ENCODE data around the gene HID1.
A peak's percentile ranks its signal among the peaks of the same experiment; 100 is the strongest.
"Not testable (repeated sequence)": the region's sequence is repeated elsewhere in the genome, so short reads cannot be mapped to it uniquely, and the experiment has no call there.

The HID1 gene, protein sequence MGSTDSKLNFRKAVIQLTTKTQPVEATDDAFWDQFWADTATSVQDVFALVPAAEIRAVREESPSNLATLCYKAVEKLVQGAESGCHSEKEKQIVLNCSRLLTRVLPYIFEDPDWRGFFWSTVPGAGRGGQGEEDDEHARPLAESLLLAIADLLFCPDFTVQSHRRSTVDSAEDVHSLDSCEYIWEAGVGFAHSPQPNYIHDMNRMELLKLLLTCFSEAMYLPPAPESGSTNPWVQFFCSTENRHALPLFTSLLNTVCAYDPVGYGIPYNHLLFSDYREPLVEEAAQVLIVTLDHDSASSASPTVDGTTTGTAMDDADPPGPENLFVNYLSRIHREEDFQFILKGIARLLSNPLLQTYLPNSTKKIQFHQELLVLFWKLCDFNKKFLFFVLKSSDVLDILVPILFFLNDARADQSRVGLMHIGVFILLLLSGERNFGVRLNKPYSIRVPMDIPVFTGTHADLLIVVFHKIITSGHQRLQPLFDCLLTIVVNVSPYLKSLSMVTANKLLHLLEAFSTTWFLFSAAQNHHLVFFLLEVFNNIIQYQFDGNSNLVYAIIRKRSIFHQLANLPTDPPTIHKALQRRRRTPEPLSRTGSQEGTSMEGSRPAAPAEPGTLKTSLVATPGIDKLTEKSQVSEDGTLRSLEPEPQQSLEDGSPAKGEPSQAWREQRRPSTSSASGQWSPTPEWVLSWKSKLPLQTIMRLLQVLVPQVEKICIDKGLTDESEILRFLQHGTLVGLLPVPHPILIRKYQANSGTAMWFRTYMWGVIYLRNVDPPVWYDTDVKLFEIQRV

DNA sequence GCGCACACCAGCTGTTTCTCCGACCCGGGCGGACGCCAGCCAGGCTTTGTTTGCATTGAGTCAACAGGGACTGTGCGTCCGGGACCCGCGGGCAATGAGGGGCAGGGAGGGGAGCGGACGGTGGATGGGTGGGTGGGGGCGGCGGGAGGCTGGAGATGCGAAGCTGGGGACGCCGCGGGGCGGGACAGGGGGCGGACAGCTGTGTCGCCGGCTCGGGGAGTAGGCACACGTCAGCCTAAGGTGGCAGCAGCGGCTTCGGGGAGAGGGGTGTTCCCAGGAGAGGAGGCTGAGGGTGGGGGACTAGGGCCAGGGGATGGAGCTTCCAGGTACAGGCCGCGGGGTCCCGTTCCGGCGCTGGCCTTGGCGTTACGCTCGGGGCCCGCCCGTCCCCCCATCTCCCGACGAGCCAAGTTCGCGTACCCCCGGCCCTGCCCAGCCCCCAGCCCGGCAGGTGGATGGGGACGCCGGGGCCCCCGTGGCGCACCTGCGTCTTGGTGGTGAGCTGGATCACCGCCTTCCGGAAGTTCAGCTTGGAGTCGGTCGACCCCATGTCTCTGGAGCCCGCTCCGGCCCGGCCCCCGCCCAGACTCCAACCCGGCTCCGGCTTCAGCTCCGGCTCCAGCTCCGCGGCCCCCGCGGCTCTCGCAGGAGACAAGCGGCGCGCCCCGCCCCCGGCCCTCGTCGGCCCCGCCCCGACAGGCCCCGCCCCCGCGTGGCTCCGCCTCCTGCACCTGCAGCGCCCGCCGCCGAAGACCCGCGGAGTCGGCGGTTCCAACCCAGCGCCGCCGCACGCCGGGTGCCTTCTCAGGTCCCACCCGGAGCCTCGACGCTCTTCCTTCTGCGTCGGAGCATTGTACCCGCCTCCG is at the start of gene HID1:
TSS of gene HID1 (minus strand) at position 653 of the 866 bp plus-strand sequence. CDS start at position 550, 103 bp downstream.
- peak; percentile 80 for DNase-seq

DNA sequence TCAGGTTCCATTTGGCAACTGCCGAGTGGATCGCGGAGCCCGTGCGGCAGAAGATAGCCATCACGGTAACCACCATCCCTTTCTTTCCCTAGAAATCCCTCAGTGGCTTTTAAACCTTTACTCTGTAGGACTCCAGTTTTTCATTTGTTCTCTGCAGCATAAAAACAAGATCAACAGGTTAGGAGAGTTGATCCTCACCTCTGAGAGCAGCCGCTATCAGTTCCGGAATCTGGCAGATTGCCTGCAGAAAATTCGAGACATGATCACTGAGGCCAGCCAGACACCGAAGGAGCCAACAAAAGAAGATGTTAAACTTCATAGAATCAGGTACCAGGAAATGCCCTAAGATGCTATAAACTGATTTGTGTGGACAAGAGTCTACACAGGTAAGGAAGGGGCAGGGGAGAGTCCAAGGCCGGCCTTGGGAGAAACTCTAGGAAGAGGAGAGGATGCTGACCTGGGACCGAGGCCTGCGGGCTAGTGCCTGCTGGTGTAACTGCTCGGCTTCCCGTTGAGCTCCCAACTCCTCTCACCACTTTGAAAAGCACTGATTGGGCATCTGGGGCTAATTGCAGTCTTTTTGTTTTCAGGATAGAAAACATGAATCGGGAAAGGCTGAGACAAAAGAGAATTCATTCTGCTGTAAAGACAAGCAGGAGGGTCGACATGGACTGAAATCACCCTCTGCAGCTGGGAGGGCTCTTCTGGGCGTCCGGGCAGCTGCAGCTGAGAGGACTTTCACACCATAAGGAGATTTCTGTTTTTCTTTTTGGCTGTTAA is 48.0 kb upstream of the HID1 start:
- no peak for DNase-seq

DNA sequence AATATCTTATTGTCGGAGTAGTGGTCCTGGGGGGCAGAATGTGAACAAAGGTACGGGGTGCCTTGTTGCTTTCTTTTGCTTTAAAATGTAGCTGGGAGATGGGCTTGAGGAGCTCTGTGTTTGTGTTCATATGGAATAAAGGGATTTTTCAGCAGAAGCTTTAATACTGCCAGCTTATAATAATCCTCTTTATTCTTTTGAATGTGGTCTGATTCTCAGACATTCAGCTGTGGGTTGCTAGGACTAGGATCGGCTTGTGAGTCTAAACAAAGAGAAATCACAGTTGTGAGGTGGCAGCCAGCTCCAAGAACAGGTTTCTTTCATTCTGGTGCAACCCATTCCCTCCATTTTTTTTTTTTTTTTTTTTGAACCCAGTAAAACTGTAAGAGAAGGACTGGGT is 47.2 kb upstream of the HID1 start:
- no peak for DNase-seq

DNA sequence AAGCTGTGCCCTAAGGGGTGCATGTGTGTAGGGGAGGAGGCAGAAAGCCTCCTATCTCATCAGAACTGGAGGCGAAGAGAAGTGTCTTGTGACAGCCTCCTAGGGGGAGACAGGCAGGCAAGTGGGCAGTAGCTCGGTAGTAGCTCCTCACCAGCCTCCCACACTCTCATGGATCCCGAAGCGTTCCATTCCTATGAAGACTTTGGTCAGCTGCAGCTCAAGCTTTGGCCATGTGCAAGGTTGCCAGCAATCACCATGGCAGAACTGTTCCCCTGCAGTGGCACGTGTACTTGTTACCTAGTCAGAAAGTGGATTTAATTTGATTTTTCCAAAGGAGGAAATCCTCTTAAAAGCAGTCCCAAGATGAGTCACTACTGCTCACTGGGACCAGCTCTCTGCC is 46.6 kb upstream of the HID1 start:
- no peak for DNase-seq

DNA sequence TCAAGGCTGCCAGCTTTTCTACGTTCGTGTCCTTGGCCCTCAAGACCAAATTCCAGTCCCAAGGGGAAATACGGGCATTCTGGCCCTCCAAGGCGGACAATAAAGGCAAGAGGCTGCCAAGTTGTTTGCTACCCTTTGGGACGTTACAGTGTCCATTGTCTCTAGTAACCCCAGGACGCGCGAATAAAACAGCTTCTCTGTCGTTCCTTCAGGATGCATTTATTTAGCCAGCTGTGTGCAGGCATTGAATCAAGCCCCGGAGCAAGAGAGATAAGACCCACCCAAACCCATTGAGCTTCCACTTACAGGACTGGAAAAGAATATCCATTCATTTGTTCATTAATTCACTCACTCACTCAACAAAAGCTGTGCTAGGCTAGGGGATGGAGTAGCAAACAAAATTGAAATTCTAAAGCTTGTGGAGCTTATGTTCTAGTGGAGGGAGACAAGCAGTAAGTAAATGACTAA is 40.6 kb upstream of the HID1 start:
- no peak for DNase-seq

DNA sequence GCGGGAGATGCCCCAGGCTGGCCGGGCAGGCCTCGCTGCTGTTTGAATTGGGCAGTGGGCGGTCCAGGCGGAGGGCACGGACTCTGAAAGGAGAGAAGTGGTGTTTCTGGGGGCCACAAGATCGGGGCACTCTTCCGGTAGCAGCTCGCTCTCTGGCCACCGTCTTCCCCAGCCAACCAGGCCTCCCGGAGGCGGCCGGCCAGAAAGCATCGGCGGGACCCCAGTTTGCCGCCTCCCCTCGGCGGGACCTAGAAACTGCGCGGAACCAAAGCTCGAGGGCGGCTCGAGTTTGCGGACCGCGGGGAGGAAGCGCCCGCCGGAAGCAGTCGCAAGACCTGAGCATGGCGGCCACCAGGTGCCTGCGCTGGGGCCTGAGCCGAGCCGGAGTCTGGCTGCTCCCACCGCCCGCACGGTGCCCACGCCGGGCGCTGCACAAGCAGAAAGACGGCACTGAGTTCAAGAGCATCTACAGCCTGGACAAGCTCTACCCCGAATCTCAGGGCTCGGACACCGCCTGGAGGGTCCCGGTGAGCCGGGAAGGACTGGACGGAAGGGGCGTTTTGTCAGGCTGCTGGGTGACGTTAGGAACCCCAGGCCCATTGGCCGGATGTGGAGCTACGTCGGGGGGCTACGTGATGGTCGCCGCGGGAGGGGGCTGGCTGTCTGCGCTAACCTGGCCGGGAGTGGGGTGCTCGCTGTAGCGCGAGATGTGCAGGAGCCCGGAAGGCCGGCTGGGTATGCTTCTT is 40.0 kb upstream of the HID1 start, which contains the start of gene MRPL58:
TSS of gene MRPL58 (plus strand) at position 325 of the 746 bp plus-strand sequence. CDS start at position 342, 17 bp downstream.
- DNase-seq = peak; percentile 87

DNA sequence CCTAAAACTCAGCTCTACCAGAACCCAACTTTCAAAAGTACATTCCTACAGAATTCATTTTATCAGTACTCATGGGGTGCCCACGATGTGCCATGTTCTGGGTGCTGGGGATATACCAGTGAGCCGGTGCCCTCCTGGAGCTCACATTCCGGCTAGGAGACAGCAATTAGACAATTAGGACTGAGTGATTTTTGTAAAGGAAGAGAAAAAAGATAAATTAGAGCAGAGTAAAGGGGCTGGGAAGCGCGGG is 39.5 kb upstream of the HID1 start:
- DNase-seq = no peak

DNA sequence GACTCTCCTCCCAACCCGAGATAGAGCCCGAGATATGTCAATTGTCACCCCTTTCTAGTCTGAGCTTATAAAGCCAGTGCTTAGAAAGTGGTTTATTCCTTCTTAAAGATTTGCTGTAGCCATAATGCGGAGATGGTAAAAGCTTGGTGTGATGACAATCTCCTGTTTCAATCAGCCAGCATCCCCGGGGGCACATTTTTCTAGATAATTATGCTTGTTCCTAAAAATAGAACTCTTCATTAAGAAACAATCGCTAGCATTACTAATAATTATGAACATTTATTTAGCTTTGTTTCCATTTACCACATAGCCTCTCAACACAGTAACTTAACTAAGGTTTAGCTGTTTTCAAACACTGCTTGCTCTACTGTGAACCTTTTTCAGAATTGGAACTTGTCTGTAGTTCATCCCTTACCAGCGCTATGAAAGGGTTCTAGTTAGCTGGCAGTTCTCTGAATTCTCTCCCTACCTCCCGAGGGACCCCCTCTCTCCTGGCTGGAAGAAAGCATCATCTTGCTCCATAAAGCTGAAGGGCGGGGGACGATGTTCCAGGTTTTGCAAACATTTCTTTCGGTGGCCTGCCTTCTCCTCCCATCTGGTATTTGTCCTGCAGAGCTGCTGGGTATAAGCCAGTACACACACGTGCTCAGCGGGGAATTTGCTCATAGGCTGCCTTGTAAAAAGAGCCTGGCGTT is 39.0 kb upstream of the HID1 start:
- DNase-seq = peak; percentile 46

DNA sequence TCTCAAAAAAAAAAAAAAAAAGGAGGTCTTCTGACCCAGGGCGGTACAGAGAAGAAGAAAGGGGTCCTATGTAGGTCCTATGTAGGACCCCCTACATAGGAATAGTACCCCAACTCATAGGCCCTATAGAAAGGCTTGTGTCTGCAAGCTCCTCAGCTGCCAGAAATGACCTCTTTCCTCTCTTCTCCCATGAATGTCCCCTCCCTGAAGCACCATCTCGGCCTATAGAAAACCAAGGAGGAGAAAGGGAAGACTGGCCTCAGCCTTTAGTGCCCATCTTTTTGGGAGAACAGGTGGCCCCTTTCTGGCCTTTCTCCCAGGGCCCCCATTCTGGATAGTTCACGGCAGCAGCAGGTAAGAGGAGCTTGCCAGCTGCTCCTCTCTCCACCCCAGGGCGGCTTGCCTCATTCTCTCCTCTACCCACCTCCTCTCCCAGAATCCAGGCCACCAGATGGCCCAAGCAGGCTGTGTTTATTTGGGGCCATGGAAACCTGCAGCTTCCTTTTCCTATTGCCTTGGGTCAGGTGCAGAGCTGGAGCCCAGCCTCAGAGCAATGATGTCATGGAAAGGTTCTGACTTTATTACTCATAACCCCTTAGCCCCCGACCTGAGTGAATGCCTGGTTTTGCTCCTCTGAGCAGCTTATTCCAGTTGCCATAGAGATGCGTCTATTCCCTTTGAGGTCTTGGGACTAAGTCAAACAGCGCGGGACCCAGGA is 38.3 kb upstream of the HID1 start:
- peak; percentile 55 for DNase-seq

DNA sequence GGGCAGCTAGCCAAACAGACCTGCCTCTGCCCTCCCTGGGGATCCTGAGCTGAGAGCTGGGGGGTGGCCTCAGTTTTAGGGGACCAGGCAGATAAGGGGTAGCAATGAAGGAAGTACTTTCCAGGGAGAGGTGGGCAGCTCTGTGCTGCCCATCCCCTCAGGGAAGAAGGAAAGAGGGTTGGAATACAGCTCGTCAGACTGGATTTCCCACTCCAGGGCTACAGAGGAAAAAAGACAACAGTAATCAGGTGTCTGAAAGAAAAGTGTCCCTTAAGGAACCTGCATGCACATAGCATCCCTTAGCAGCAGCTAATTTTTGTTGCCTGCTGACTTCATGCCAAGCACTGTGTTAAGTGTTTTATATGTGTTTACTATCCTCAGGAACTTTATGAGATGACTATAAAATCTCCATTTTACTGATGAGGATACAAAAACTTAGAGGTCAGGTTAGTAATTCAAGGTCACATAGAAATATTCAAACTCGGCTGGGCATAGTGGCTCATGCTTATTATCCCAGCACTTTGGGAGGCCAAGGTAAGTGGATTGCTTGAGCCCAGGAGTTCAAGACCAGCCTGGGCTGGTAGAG is 36.7 kb upstream of the HID1 start:
- no peak for DNase-seq

DNA sequence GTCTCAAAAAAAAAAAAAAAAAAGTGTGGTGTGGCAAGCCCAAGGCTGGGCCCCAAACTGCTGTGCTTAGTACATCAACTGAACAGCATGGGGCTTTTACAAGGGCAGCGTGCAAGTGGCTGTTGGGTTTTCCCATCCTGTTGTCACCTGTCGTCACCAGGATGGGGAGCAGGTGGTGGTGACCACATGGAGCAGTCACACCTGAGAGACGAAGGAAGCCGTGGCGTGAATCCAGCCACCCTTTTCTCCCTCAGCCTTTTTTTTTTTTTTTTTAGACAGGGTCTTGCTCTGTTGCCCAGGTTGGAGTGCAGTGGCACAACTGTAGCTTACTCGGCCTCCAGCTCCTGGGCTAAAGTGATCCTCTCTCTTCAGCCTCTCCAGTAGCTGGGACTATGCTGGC is 35.8 kb upstream of the HID1 start:
- DNase-seq = no peak

DNA sequence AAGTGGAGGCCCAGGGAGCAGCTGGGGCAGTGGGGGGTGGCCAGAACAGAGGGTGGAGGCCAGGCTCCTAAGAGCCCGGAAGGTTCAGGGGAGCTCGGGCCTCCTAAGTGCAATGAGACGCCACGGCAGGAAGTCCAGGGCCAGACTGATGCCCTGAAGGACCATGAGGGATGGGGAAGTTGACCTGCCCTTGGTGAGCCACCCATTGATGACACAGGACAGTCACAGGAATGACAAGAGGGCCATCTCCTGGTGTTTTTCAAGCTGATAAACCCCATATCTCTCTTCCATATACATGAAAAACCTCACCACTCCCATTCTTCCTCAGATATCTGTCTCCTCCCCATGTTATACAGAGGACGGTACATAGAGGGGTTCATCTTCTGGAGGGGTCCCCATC is 34.1 kb upstream of the HID1 start:
- no peak for DNase-seq

DNA sequence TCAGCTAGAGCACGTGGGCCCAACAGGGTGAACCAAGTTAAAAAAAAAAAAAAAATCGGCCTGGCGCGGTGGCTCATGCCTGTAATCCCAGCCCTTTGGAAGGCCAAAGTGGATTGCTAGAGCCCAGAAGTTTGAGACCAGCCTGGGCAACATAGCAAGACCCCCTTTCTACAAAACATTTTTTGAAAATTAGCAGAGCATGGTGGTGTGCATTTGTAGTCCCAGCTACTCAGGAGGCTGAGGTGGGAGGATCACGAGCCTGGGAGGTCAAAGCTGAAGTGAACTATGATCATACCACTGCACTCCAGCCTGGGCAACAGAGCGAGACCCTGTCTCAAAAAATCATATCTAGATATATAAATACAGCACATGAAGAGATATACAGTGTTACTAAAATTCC is 33.5 kb upstream of the HID1 start:
- DNase-seq = not testable (repeated sequence)

DNA sequence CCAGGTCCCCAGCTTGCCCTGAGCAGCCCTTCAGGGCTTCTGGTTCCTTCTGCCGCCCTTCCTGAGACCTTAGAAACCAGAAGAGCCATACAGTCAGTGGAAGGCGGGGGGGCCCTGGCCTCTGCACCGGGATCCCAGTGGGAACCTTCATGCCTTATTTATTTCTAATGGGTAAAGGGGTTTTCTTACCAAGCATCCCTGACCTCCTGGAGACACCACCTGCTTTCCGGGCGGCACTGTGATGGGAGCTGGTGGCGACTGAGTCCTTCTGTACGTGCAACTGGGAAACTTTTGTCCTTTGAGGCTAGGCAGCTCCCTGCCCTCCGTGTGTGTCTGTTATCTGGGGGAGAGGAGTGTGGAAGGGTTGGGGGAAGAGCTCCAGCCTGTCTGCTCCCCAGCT is 32.7 kb upstream of the HID1 start:
- no peak for DNase-seq

DNA sequence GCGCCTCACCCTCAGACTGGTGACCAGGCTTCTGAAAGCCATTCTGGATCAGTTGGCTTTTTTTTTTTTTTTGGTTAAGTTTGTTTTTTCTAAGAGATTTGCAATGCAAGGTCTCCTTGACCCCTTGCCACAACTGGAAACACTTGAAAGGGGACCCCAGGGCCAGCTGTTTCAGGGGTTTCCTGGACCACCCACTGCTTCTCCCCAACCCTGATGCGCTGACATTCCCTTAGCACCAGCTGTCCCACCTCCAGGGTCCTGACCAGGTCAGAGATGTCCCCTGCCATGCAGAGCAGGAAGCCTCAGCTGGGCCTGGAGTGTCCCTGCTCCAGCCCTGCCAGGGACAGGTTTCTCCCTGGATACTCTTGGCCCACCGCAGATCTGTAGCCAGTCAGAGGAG is 31.8 kb upstream of the HID1 start:
- DNase-seq = no peak

DNA sequence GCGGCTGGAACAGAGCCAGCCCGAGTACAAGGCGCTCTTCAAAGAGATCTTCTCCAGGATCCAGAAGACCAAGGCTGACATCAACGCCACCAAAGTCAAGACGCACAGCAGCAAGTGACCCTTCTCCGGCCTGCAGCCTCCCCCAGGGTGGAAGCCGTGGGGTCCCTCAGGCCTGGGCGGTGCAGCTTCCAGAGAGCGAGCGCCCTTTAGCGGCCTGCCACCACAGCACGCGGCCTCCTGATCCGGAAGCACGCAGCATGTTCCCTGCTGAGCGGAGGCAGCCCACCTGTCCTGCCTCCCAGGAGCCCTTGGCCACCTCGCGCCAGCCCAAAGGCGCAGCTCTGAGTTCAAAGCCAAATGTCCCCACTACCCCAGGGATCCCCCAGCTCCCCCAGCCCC is 31.4 kb upstream of the HID1 start:
- no peak for DNase-seq

DNA sequence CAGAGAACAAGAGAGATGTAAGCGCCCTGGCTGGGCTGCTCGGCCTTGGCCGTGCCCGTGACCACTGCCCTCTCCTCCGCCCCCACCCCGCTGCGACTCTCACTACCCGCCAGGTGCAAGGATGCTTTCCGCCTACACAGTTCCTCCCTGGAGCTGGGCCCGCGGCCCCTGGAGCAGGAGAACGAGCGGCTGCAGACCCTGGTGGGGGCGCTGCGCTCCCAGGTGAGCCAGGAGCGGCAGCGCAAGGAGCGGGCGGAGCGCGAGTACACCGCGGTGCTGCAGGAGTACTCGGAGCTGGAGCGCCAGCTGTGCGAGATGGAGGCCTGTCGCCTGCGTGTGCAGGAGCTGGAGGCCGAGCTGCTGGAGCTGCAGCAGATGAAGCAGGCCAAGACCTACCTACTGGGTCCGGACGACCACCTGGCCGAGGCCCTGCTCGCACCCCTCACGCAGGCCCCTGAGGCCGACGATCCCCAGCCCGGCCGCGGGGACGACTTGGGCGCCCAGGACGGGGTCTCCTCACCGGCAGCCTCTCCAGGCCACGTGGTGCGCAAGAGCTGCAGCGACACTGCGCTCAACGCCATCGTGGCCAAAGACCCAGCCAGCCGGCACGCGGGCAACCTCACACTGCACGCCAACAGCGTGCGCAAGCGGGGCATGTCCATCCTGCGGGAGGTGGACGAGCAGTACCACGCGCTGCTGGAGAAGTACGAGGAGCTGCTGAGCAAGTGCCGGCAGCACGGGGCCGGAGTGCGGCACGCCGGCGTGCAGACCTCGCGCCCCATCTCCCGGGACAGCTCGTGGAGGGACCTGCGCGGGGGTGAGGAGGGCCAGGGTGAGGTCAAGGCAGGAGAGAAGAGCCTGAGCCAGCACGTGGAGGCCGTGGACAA is 30.8 kb upstream of the HID1 start:
- DNase-seq = no peak

DNA sequence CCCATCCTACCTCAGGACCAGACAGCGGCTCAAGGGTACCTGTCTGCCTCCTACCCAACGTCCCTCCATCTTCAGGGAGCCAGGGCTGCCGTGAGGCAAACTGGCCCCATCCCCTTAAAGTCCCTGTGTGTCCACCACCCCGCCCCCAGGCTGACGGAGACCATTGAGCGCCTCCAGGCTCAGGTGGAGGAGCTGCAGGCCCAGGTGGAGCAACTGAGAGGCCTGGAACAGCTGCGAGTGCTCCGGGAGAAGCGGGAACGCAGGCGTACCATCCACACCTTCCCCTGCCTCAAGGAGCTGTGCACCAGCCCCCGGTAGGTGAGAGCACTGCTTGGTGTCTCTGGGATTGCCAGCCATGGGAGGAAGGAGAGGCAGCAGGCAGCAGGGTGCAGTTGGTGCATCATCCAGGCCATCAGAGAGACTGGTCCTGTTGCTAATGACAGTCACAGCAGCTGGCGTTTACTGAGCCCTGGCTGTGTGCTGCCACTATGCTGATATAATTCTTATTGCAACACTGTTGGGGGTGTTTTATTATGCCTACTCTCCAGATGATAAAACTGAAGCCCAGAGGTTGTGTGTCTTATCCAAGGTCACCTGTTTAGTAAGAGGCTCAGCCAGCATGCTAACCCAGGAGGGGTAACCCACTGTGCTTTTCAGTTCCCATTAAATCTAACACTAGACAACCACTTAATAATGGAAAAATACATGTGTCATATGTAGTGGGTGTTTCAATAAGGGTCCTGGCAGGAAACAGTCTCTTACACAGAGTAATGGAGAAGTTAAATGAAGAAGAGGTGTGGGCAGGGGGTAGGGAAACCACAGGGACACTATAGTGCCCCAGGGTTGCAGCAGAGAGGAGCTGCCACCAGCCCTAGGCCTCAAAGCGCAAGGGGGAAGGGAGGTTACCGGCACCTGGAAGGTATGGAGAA is 29.6 kb upstream of the HID1 start:
- DNase-seq = no peak

All from NCI-H1436 (cell line).